ENCODE measurements around the gene AMBRA1. TPM values are rescaled to one million over a fixed set of nuclear protein-coding genes. Genes with fewer than 3 reads are reported as not detected.

AMBRA1 gene
- total and polyA plus RNA-seq, 4 experiments from 2014 or later, result 5.9 to 43.9 (median 30.4) TPM

GRCh38 chr11:46450846-46451477 is 142.9 kb downstream of the AMBRA1 start:
- no peaks in the 10 kb centered on the region for H3K9me3 ChIP-seq (ENCODE audit: control insufficient read depth in 1 of 2, low read length in 2 of 2)
- no peak overlapping the region for H3K4me3 Mint-ChIP-seq
- peaks cover 4% of the 10 kb centered on the region for H3K4me1 ChIP-seq (ENCODE audit: insufficient read depth, low read length)
- H3K36me3 Mint-ChIP-seq, result peaks cover 4 to 19% of the 10 kb centered on the region in 2 donors
- H3K36me3 ChIP-seq (ENCODE audit: insufficient read depth, low read length), result no peaks in the 10 kb centered on the region
- peak overlapping the region in 2 of 7 donors; percentile 13 to 89 for H3K27ac Mint-ChIP-seq
- intact Hi-C loops (cut with micrococcal nuclease), result no loop called here
- H3K9me3 Mint-ChIP-seq, result no peaks in the 10 kb centered on the region
- H3K27me3 ChIP-seq (ENCODE audit: insufficient read depth, low read length), result no peaks in the 10 kb centered on the region
- no peaks in the 10 kb centered on the region for H3K27me3 Mint-ChIP-seq
- ChIA-PET CTCF (ENCODE audit: partially characterized antibody) (interaction anchor here (1.0 to 1.9 kb wide), 2 partner anchors 11 to 39 kb away, joined by 3 to 6 read pairs; no protein-coding TSS in a partner anchor), POLR2A (ENCODE audit: partially characterized antibody) (no interaction called here)
- H3K27ac ChIP-seq (ENCODE audit: low read depth, low read length), result no peak overlapping the region
- H3K4me3 ChIP-seq (ENCODE audit: low read length in 2 of 2), result no peak overlapping the region
- peaks cover 17 to 38% (median 22%) of the 10 kb centered on the region in 4 donors for H3K4me1 Mint-ChIP-seq
- DNase-seq, result no peak

- peaks cover 4% of the 10 kb centered on the region for H3K4me1 ChIP-seq (ENCODE audit: insufficient read depth, low read length)
- no peaks in the 10 kb centered on the region for H3K9me3 ChIP-seq (ENCODE audit: control insufficient read depth in 1 of 2, low read length in 2 of 2)
- H3K27me3 ChIP-seq (ENCODE audit: insufficient read depth, low read length), result no peaks in the 10 kb centered on the region
- no peak overlapping the region for H3K27ac ChIP-seq (ENCODE audit: low read depth, low read length)
- CTCF ChIA-PET (ENCODE audit: partially characterized antibody), result no interaction called here
- peak overlapping the region in 1 of 7 donors; percentile 14 for H3K27ac Mint-ChIP-seq
- no peaks in the 10 kb centered on the region for H3K9me3 Mint-ChIP-seq
- intact Hi-C loops (cut with micrococcal nuclease), result no loop called here
- POLR2A ChIA-PET (ENCODE audit: partially characterized antibody), result no interaction called here
- no peak overlapping the region for H3K4me3 Mint-ChIP-seq
- H3K36me3 ChIP-seq (ENCODE audit: insufficient read depth, low read length), result no peaks in the 10 kb centered on the region
- no peak overlapping the region for H3K4me3 ChIP-seq (ENCODE audit: low read length in 2 of 2)
- peaks cover 25 to 36% of the 10 kb centered on the region in 2 donors for H3K36me3 Mint-ChIP-seq
- H3K4me1 Mint-ChIP-seq, result peaks cover 13 to 27% (median 20%) of the 10 kb centered on the region in 4 donors
- no peaks in the 10 kb centered on the region for H3K27me3 Mint-ChIP-seq
- DNase-seq, result no peak
These were observed 146.3 kb downstream of the AMBRA1 start for GRCh38 chr11:46447544-46447943.

- no peak for DNase-seq
- Histone ChIP-seq H3K9me3 (ENCODE audit: control insufficient read depth in 1 of 2, low read length in 2 of 2) (no peaks in the 10 kb centered on the region), H3K27ac (ENCODE audit: low read depth, low read length) (no peak overlapping the region), H3K4me3 (ENCODE audit: low read length in 2 of 2) (no peak overlapping the region), H3K27me3 (ENCODE audit: insufficient read depth, low read length) (no peaks in the 10 kb centered on the region), H3K36me3 (ENCODE audit: insufficient read depth, low read length) (peaks cover 4% of the 10 kb centered on the region), H3K4me1 (ENCODE audit: insufficient read depth, low read length) (peaks cover 4% of the 10 kb centered on the region)
- Mint-ChIP-seq H3K4me1 (peaks cover 11 to 19% (median 17%) of the 10 kb centered on the region in 4 donors), H3K9me3 (no peaks in the 10 kb centered on the region), H3K27me3 (no peaks in the 10 kb centered on the region), H3K36me3 (peaks cover 36 to 43% of the 10 kb centered on the region in 2 donors), H3K4me3 (no peak overlapping the region), H3K27ac (peak overlapping the region in 1 of 7 donors; percentile 22)
- ChIA-PET CTCF (ENCODE audit: partially characterized antibody) (interaction anchor here (0.6 to 1.3 kb wide), 2 partner anchors 9 to 70 kb away, joined by 3 to 4 read pairs; no protein-coding TSS in a partner anchor), POLR2A (ENCODE audit: partially characterized antibody) (interaction anchor here (0.5 kb wide), 1 partner anchor 26 kb away, joined by 3 read pairs; no protein-coding TSS in a partner anchor)
- intact Hi-C loops (cut with micrococcal nuclease), result no loop called here
These were observed 147.7 kb downstream of the AMBRA1 start for GRCh38 chr11:46445920-46446771.

GRCh38 chr11:46445192-46445919 is 148.5 kb downstream of the AMBRA1 start:
- DNase-seq, result no peak
- Histone ChIP-seq H3K27me3 (ENCODE audit: insufficient read depth, low read length) (no peaks in the 10 kb centered on the region), H3K4me3 (ENCODE audit: low read length in 2 of 2) (no peak overlapping the region), H3K9me3 (ENCODE audit: control insufficient read depth in 1 of 2, low read length in 2 of 2) (no peaks in the 10 kb centered on the region), H3K4me1 (ENCODE audit: insufficient read depth, low read length) (peaks cover 4% of the 10 kb centered on the region), H3K36me3 (ENCODE audit: insufficient read depth, low read length) (peaks cover 4% of the 10 kb centered on the region), H3K27ac (ENCODE audit: low read depth, low read length) (no peak overlapping the region)
- Mint-ChIP-seq H3K9me3 (no peaks in the 10 kb centered on the region), H3K4me1 (peaks cover 11 to 19% (median 18%) of the 10 kb centered on the region in 4 donors), H3K27ac (no peak overlapping the region), H3K4me3 (no peak overlapping the region), H3K27me3 (no peaks in the 10 kb centered on the region), H3K36me3 (peaks cover 38 to 43% of the 10 kb centered on the region in 2 donors)
- ChIA-PET CTCF (ENCODE audit: partially characterized antibody) (interaction anchor here (0.6 to 1.3 kb wide), 2 partner anchors 10 to 71 kb away, joined by 3 to 4 read pairs; no protein-coding TSS in a partner anchor), POLR2A (ENCODE audit: partially characterized antibody) (no interaction called here)
- intact Hi-C loops (cut with micrococcal nuclease), result no loop called here

GRCh38 chr11:46444305-46444704 is 149.5 kb downstream of the AMBRA1 start:
- peak overlapping the region in 1 of 7 donors; percentile 50 for H3K27ac Mint-ChIP-seq
- POLR2A ChIA-PET (ENCODE audit: partially characterized antibody), result no interaction called here
- H3K27me3 Mint-ChIP-seq, result no peaks in the 10 kb centered on the region
- H3K4me1 ChIP-seq (ENCODE audit: insufficient read depth, low read length), result peaks cover 4% of the 10 kb centered on the region
- peaks cover 4% of the 10 kb centered on the region for H3K36me3 ChIP-seq (ENCODE audit: insufficient read depth, low read length)
- H3K4me1 Mint-ChIP-seq, result peaks cover 9 to 15% (median 15%) of the 10 kb centered on the region in 4 donors
- intact Hi-C loops (cut with micrococcal nuclease), result no loop called here
- no peaks in the 10 kb centered on the region for H3K9me3 Mint-ChIP-seq
- DNase-seq, result no peak
- no peak overlapping the region for H3K4me3 Mint-ChIP-seq
- H3K9me3 ChIP-seq (ENCODE audit: control insufficient read depth in 1 of 2, low read length in 2 of 2), result no peaks in the 10 kb centered on the region
- H3K36me3 Mint-ChIP-seq, result peaks cover 41 to 42% of the 10 kb centered on the region in 2 donors
- no peak overlapping the region for H3K27ac ChIP-seq (ENCODE audit: low read depth, low read length)
- no peak overlapping the region for H3K4me3 ChIP-seq (ENCODE audit: low read length in 2 of 2)
- no peaks in the 10 kb centered on the region for H3K27me3 ChIP-seq (ENCODE audit: insufficient read depth, low read length)
- CTCF ChIA-PET (ENCODE audit: partially characterized antibody), result no interaction called here

GRCh38 chr11:46438211-46438610 is 155.6 kb downstream of the AMBRA1 start:
- POLR2A ChIA-PET (ENCODE audit: partially characterized antibody), result no interaction called here
- no peaks in the 10 kb centered on the region for H3K27me3 Mint-ChIP-seq
- H3K27me3 ChIP-seq (ENCODE audit: insufficient read depth, low read length), result no peaks in the 10 kb centered on the region
- no peak overlapping the region for H3K27ac Mint-ChIP-seq
- CTCF ChIA-PET (ENCODE audit: partially characterized antibody), result no interaction called here
- H3K9me3 Mint-ChIP-seq, result no peaks in the 10 kb centered on the region
- H3K27ac ChIP-seq (ENCODE audit: low read depth, low read length), result no peak overlapping the region
- H3K36me3 ChIP-seq (ENCODE audit: insufficient read depth, low read length), result peaks cover 22% of the 10 kb centered on the region
- peaks cover 61 to 69% of the 10 kb centered on the region in 2 donors for H3K36me3 Mint-ChIP-seq
- DNase-seq, result no peak
- no peak overlapping the region for H3K4me3 ChIP-seq (ENCODE audit: low read length in 2 of 2)
- H3K9me3 ChIP-seq (ENCODE audit: control insufficient read depth in 1 of 2, low read length in 2 of 2), result no peaks in the 10 kb centered on the region
- H3K4me3 Mint-ChIP-seq, result no peak overlapping the region
- intact Hi-C loops (cut with micrococcal nuclease), result no loop called here
- H3K4me1 Mint-ChIP-seq, result peaks cover 0 to 2% (median 0%) of the 10 kb centered on the region in 4 donors
- H3K4me1 ChIP-seq (ENCODE audit: insufficient read depth, low read length), result no peaks in the 10 kb centered on the region
